ENCODE data around the gene LIN7B. TPM values are rescaled to one million over a fixed set of nuclear protein-coding genes. Genes with fewer than 3 reads are reported as not detected.

LIN7B gene
- total and polyA plus RNA-seq, 9 of the 15 experiments (the other 6 are each of a cell fraction or from before 2014, with no cell fraction given), result 0.89 to 15.7 (median 4.0) TPM

- Histone ChIP-seq H3K27me3 (ENCODE audit: control insufficient read depth in 2 of 2, insufficient read depth in 2 of 2, low read length in 2 of 2) (no peaks in the 10 kb centered on the region), H2AFZ (ENCODE audit: low read depth, low read length) (peak overlapping the region; percentile 89), H3K27ac (ENCODE audit: extremely low read depth, low read depth, low read length) (peak overlapping the region; percentile 94), H3K9me3 (replicated peaks; ENCODE audit: control insufficient read depth, insufficient read depth, low read depth, low read length) (no peaks in the 10 kb centered on the region), H3K36me3 (ENCODE audit: control insufficient read depth, insufficient read depth, low read length) (peaks cover 40% of the 10 kb centered on the region), H3K79me2 (ENCODE audit: control insufficient read depth, insufficient read depth, low read length) (peaks cover 57% of the 10 kb centered on the region), H3K4me1 (replicated peaks in 1 of 2; ENCODE audit: control insufficient read depth in 2 of 2, insufficient read depth in 2 of 2, low read length in 2 of 2) (peaks cover 13 to 38% of the 10 kb centered on the region in 2 experiments; a peak in 4 of 5 replicates), H4K20me1 (replicated peaks; ENCODE audit: control insufficient read depth, insufficient read depth, low read length) (peaks cover 26% of the 10 kb centered on the region), H3K4me3 (peak overlapping the region; percentile 77), H3K9me1 (ENCODE audit: control insufficient read depth, insufficient read depth, low read length) (no peaks in the 10 kb centered on the region), H3K4me2 (ENCODE audit: insufficient read depth, low read length) (peak overlapping the region; percentile 92), H3K9ac (ENCODE audit: insufficient read depth in 1 of 2, low read depth in 2 of 2, low read length in 2 of 2) (peak overlapping the region; percentile 94 to 98)
- no peak for ATAC-seq
- intact Hi-C loops (cut with micrococcal nuclease) (no loop called here), in situ Hi-C loops (cut with MboI) (no loop called here)
- ChIA-PET POLR2A (interaction anchor here (0.6 to 2.1 kb wide), 3 partner anchors 10 to 26 kb away, joined by 3 to 9 read pairs (median 6); no protein-coding TSS in a partner anchor), CTCF (ENCODE audit: low intra/inter-chr PET ratio) (no interaction called here)
- no peak for DNase-seq (ENCODE audit: extremely low read depth in 1 of 4, low spot score in 3 of 4)
- FAIRE-seq, result no peak
- 0% methylated on average over 13 of the region's 14 CpGs for WGBS (ENCODE audit: insufficient coverage, low coverage, missing lambda C conversion rate)
- no TSS peak for BruUV-seq (replicated peaks)
- peak; percentile 30; the same call in 1 of the 2 replicates for TF ChIP-seq ZBTB1 (CRISPR knock-in tag; IDR thresholded peaks at IDR 0.05; ENCODE audit: borderline replicate concordance, low read depth)
- TF ChIP-seq, protein P1, sequence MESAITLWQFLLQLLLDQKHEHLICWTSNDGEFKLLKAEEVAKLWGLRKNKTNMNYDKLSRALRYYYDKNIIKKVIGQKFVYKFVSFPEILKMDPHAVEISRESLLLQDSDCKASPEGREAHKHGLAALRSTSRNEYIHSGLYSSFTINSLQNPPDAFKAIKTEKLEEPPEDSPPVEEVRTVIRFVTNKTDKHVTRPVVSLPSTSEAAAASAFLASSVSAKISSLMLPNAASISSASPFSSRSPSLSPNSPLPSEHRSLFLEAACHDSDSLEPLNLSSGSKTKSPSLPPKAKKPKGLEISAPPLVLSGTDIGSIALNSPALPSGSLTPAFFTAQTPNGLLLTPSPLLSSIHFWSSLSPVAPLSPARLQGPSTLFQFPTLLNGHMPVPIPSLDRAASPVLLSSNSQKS (CRISPR knock-in tag; IDR thresholded peaks at IDR 0.05), result no peak
- no peak for TF ChIP-seq YBX1 (IDR thresholded peaks at IDR 0.05)
- no peak for TF ChIP-seq TAF15 (IDR thresholded peaks at IDR 0.05; ENCODE audit: low read depth, low read length)
- no peak for TF ChIP-seq HDAC2 (IDR thresholded peaks at IDR 0.05)
- TF ChIP-seq GATAD2B (IDR thresholded peaks at IDR 0.05; ENCODE audit: borderline replicate concordance), result no peak
- no peak for TF ChIP-seq SMC3 (conservative IDR thresholded peaks at IDR 0.05; ENCODE audit: insufficient read depth, low read depth, low read length)
- TF ChIP-seq PURB (CRISPR knock-in tag; IDR thresholded peaks at IDR 0.05; ENCODE audit: low read depth), result no peak
- no peak for TF ChIP-seq MCM7 (IDR thresholded peaks at IDR 0.05)
- no peak for TF ChIP-seq BRCA1 (IDR thresholded peaks at IDR 0.05)
- TF ChIP-seq BRCA1 (CRISPR knock-in tag; IDR thresholded peaks at IDR 0.05), result no peak
- TF ChIP-seq FOXA3 (CRISPR knock-in tag; conservative IDR thresholded peaks at IDR 0.05 in 1 of 2, IDR thresholded peaks at IDR 0.05 in 1 of 2), result no peak
- no peak for TF ChIP-seq IFI16 (CRISPR knock-in tag; IDR thresholded peaks at IDR 0.05)
- peak; percentile 80 for TF ChIP-seq CHD1 (IDR thresholded peaks at IDR 0.05; ENCODE audit: low read length)
- no peak for TF ChIP-seq ZNF507 (tag; conservative IDR thresholded peaks at IDR 0.05)
- 0 out of 4 replicates have a peak, but pooled peaks of 1 of the 2 experiments have one; percentile 13 for TF ChIP-seq ZNF639 (CRISPR knock-in tag; conservative IDR thresholded peaks at IDR 0.05 in 1 of 2, IDR thresholded peaks at IDR 0.05 in 1 of 2)
- 0 out of 4 replicates have a peak, but pooled peaks of 1 of the 2 experiments have one; percentile 8 for TF ChIP-seq SIN3A (IDR thresholded peaks at IDR 0.05; ENCODE audit: borderline replicate concordance in 2 of 2, control insufficient read depth in 1 of 2, low read depth in 2 of 2, low read length in 2 of 2)
- no peak for TF ChIP-seq ZNF224 (CRISPR knock-in tag; IDR thresholded peaks at IDR 0.05)
- TF ChIP-seq DPF2 (IDR thresholded peaks at IDR 0.05), result 0 out of 2 replicates have a peak, but pooled peaks have one; percentile 13
- TF ChIP-seq DIDO1 (tag; IDR thresholded peaks at IDR 0.05; ENCODE audit: low read depth), result no peak
- no peak for TF ChIP-seq CAMTA2 (CRISPR knock-in tag; conservative IDR thresholded peaks at IDR 0.05)
- TF ChIP-seq ZNF764 (CRISPR knock-in tag; IDR thresholded peaks at IDR 0.05; ENCODE audit: low read depth), result no peak
- no peak for TF ChIP-seq ZNF75A (CRISPR knock-in tag; IDR thresholded peaks at IDR 0.05)
- TF ChIP-seq MAFG (tag; conservative IDR thresholded peaks at IDR 0.05), result no peak
Observed at GRCh38 chr19:49085868-49086232, 28.3 kb upstream of the LIN7B start.
